IMR-90 (cell line): ENCODE measurements around the gene ZNHIT1. TPM values are rescaled to one million over a fixed set of nuclear protein-coding genes. Genes with fewer than 3 reads are reported as not detected.

Experiments used
- ATAC-seq: fragments of 200-7000 bp; cut with Tn5 transposase; 2 replicates; pipeline ENCODE4 v1.9.1; 2020; ENCODE audit warnings: low read depth, mild to moderate bottlenecking, moderate library complexity
- BruUV-seq: library from RNA; stranded (reverse); fragments of 400-500 nt; replicated peaks from 2 replicates; lab custom pipeline; 2021; lab: Mats Ljungman, UMichigan
- CTCF ChIA-PET: fragments of 300-600 bp; formaldehyde crosslinking; extraction: SDS; loops from one replicate; lab custom pipeline; 2021; ENCODE audit warnings: antibody characterized with exemption; lab: Yijun Ruan, JAX
- POLR2A ChIA-PET: fragments of 300-600 bp; sonication (Branson Sonifier 250); formaldehyde crosslinking; loops from one replicate; lab custom pipeline; 2022; ENCODE audit warnings: antibody characterized with exemption; ENCODE audit not compliant: unreplicated experiment; lab: Charles Lee
- DNase-seq: peaks from one replicate; pipeline ENCODE4 v3.0.0; 2013
- H2AFZ ChIP-seq: replicated peaks from 2 replicates; pipeline ENCODE3; 2013; ENCODE audit warnings: low read length, mild to moderate bottlenecking; ENCODE audit not compliant: poor library complexity
- H2AK5ac ChIP-seq: 2 replicates; pipeline ENCODE4 v1.6.1; 2013; ENCODE audit warnings: low read depth, low read length, inconsistent platforms
- H2AK9ac ChIP-seq: replicated peaks from 2 replicates; pipeline ENCODE3; 2013; ENCODE audit warnings: mild to moderate bottlenecking, low read depth, low read length, moderate library complexity; ENCODE audit not compliant: poor library complexity
- H2BK120ac ChIP-seq: 2 replicates; pipeline ENCODE4 v1.6.1; 2013; ENCODE audit warnings: low read depth, low read length, inconsistent platforms
- H2BK15ac ChIP-seq: 3 replicates; pipeline ENCODE4 v1.6.1; 2013; ENCODE audit warnings: low read depth, low read length, inconsistent platforms
- H2BK20ac ChIP-seq: 2 replicates; pipeline ENCODE4 v1.6.1; 2013; ENCODE audit warnings: low read depth, mild to moderate bottlenecking, inconsistent platforms, low read length, moderate library complexity
- H2BK5ac ChIP-seq: 2 replicates; pipeline ENCODE4 v1.6.1; 2013; ENCODE audit warnings: mild to moderate bottlenecking, low read depth, low read length, inconsistent platforms; ENCODE audit not compliant: poor library complexity, severe bottlenecking
- H3K14ac ChIP-seq: replicated peaks from 2 replicates; pipeline ENCODE4 v1.6.1; 2013; ENCODE audit warnings: low read depth, low read length, inconsistent platforms
- H3K18ac ChIP-seq: 2 replicates; pipeline ENCODE4 v1.6.1; 2013; ENCODE audit warnings: low read depth, low read length, control low read depth
- H3K23ac ChIP-seq: 2 replicates; pipeline ENCODE4 v1.6.1; 2013; ENCODE audit warnings: low read depth, low read length, inconsistent platforms
- H3K27ac ChIP-seq: 2 replicates; pipeline ENCODE4 v1.5.1; 2013; ENCODE audit warnings: mild to moderate bottlenecking, control low read depth, low read length; ENCODE audit not compliant: insufficient read depth
- H3K27me3 ChIP-seq: 2 replicates; pipeline ENCODE4 v1.6.1; 2013; ENCODE audit warnings: low read length; ENCODE audit not compliant: control insufficient read depth, insufficient read depth
- H3K36me3 ChIP-seq: 2 replicates; pipeline ENCODE4 v1.6.1; 2013; ENCODE audit warnings: low read length, mixed read lengths; ENCODE audit not compliant: control insufficient read depth, insufficient read depth
- H3K4ac ChIP-seq: 2 replicates; pipeline ENCODE4 v1.6.1; 2013; ENCODE audit warnings: low read depth, low read length, inconsistent platforms
- H3K4me1 ChIP-seq: 2 replicates; pipeline ENCODE4 v1.6.1; 2013; ENCODE audit warnings: low read length, mixed read lengths; ENCODE audit not compliant: control insufficient read depth, insufficient read depth
- H3K4me2 ChIP-seq: 2 replicates; pipeline ENCODE4 v1.6.1; 2013; ENCODE audit warnings: low read depth, mild to moderate bottlenecking, control low read depth, low read length, moderate library complexity
- H3K4me3 ChIP-seq: 2 replicates; pipeline ENCODE4 v1.5.1; 2013; ENCODE audit warnings: low read depth, mild to moderate bottlenecking, control low read depth, low read length, moderate library complexity; ENCODE audit not compliant: insufficient read depth
- H3K56ac ChIP-seq: 2 replicates; pipeline ENCODE4 v1.6.1; 2013; ENCODE audit warnings: low read length, inconsistent platforms; ENCODE audit not compliant: insufficient read depth; ENCODE audit errors: extremely low read depth
- H3K79me1 ChIP-seq, 2 experiments: 2 replicates each; pipeline ENCODE4 v1.6.1; 2013; ENCODE audit warnings: low read length in 2 of 2, inconsistent platforms in 1 of 2, low read depth in 1 of 2
- H3K9ac ChIP-seq: 2 replicates; pipeline ENCODE4 v1.6.1; 2013; ENCODE audit warnings: low read depth, low read length, control low read depth
- H3K9me1 ChIP-seq: 2 replicates; pipeline ENCODE4 v1.6.1; 2013; ENCODE audit warnings: low read length, inconsistent platforms; ENCODE audit not compliant: insufficient read depth
- H3K9me3 ChIP-seq: 2 replicates; pipeline ENCODE4 v1.6.1; 2013; ENCODE audit warnings: low read length; ENCODE audit not compliant: control insufficient read depth, insufficient read depth
- H4K20me1 ChIP-seq: 2 replicates; pipeline ENCODE4 v1.6.1; 2013; ENCODE audit warnings: low read length, inconsistent platforms; ENCODE audit not compliant: insufficient read depth
- H4K5ac ChIP-seq: 2 replicates; pipeline ENCODE4 v1.6.1; 2013; ENCODE audit warnings: mild to moderate bottlenecking, low read depth, low read length, control low read depth
- H4K8ac ChIP-seq, 2 experiments: 2 replicates each; pipeline ENCODE4 v1.6.1; 2013; ENCODE audit warnings: low read depth in 2 of 2, low read length in 2 of 2, control low read depth in 1 of 2, inconsistent platforms in 1 of 2
- H4K91ac ChIP-seq: 2 replicates; pipeline ENCODE4 v1.6.1; 2013; ENCODE audit warnings: low read depth, low read length, inconsistent platforms; ENCODE audit not compliant: insufficient read depth
- BHLHE40 ChIP-seq: fragments of 150-350 bp; IDR thresholded peaks from 2 replicates; pipeline ENCODE4 v1.6.1; 2016; ENCODE audit warnings: mild to moderate bottlenecking, low read depth, low read length
- CEBPB ChIP-seq: IDR thresholded peaks from 2 replicates; pipeline ENCODE4 v1.6.1; 2012; ENCODE audit warnings: low read depth, low read length, improper control_type of control experiment
- CHD1 ChIP-seq: IDR thresholded peaks from 2 replicates; pipeline ENCODE4 v1.6.1; 2012; ENCODE audit warnings: low read depth, low read length, improper control_type of control experiment
- FOS ChIP-seq: fragments of 150-350 bp; IDR thresholded peaks from 2 replicates; pipeline ENCODE4 v1.6.1; 2016; ENCODE audit warnings: low read depth, low read length
- MAFK ChIP-seq: IDR thresholded peaks from 2 replicates; pipeline ENCODE4 v1.6.1; 2012; ENCODE audit warnings: low read depth, low read length, improper control_type of control experiment
- MAZ ChIP-seq: IDR thresholded peaks from 2 replicates; pipeline ENCODE4 v1.6.1; 2012; ENCODE audit warnings: low read depth, mild to moderate bottlenecking, low read length, improper control_type of control experiment, moderate library complexity, borderline replicate concordance
- MXI1 ChIP-seq: IDR thresholded peaks from 2 replicates; pipeline ENCODE4 v1.6.1; 2012; ENCODE audit warnings: low read depth, mild to moderate bottlenecking, low read length, moderate library complexity, borderline replicate concordance
- NFE2L2 ChIP-seq: fragments of 150-350 bp; IDR thresholded peaks from 2 replicates; pipeline ENCODE4 v1.6.1; 2016; ENCODE audit warnings: low read depth, mild to moderate bottlenecking, low read length
- POLR2A ChIP-seq: IDR thresholded peaks from 2 replicates; pipeline ENCODE4 v1.6.1; 2012; ENCODE audit warnings: mild to moderate bottlenecking, low read depth, low read length
- RAD21 ChIP-seq: IDR thresholded peaks from 2 replicates; pipeline ENCODE4 v1.6.1; 2012; ENCODE audit warnings: low read length, improper control_type of control experiment
- RCOR1 ChIP-seq: IDR thresholded peaks from 2 replicates; pipeline ENCODE4 v1.6.1; 2012; ENCODE audit warnings: mild to moderate bottlenecking, low read length, improper control_type of control experiment; ENCODE audit not compliant: insufficient replicate concordance
- RFX5 ChIP-seq: IDR thresholded peaks from 2 replicates; pipeline ENCODE4 v1.8.0; 2012; ENCODE audit warnings: low read depth, mild to moderate bottlenecking, low read length, moderate library complexity
- SMC3 ChIP-seq: fragments of 150-350 bp; IDR thresholded peaks from 2 replicates; pipeline ENCODE4 v1.6.1; 2016; ENCODE audit warnings: low read depth, mild to moderate bottlenecking, antibody characterized with exemption, low read length, moderate library complexity
- WGBS, 2 experiments: methylation state at CpG; one replicate each; pipeline versions ENCODE4 v1.1.5 to v1.1.7; 2013; ENCODE audit warnings: missing lambda C conversion rate in 2 of 2; ENCODE audit not compliant: insufficient read length in 1 of 2; ENCODE audit errors: extremely low coverage in 2 of 2; 5-methylcytosine and 5-hydroxymethylcytosine counted together
- dilution Hi-C: fragments of 300-500 bp; cut with HindIII; formaldehyde crosslinking; loops from one replicate; pipeline ENCODE4 v1.14.3; 2018; ENCODE audit warnings: low sequenced_read_pairs; ENCODE audit not compliant: unreplicated experiment
- in situ Hi-C: fragments of 300-500 bp; cut with MboI; formaldehyde crosslinking; loops from 3 replicates; pipeline ENCODE4 v1.14.3; 2019; ENCODE audit warnings: low sequenced_read_pairs, inconsistent platforms, mixed read lengths
- intact Hi-C: fragments of 100-400 bp; cut with micrococcal nuclease; formaldehyde crosslinking; loops from 2 replicates; pipeline ENCODE4 v1.10.0; 2022
- polyA plus RNA-seq, 3 experiments: library from polyadenylated mRNA; depleted of rRNA; stranded (reverse); fragments of >200 nt; gene quantifications; 2 replicates each; pipeline ENCODE4 v1.2.3, GENCODE V29; 2012; ENCODE audit warnings: low replicate concordance in 1 of 3
- total RNA-seq: library from RNA; depleted of rRNA; stranded (reverse); fragments of >200 nt; gene quantifications from 2 replicates; pipeline ENCODE4 v1.2.3, GENCODE V29; 2012
- TF ChIP-seq, protein P1 (sequence below): fragments of 150-350 bp; IDR thresholded peaks from 2 replicates; pipeline ENCODE4 v1.6.1; 2017; ENCODE audit warnings: mild to moderate bottlenecking, antibody characterized with exemption, low read length, low read depth
- TF ChIP-seq, protein P2 (sequence below): conservative IDR thresholded peaks from 2 replicates; pipeline ENCODE4 v1.5.1; 2012; ENCODE audit warnings: mild to moderate bottlenecking, low read depth, low read length, improper control_type of control experiment
- TF ChIP-seq, protein P3 (sequence below): fragments of 150-350 bp; IDR thresholded peaks from 2 replicates; pipeline ENCODE4 v1.6.1; 2016; ENCODE audit warnings: low read depth, mild to moderate bottlenecking, low read length, moderate library complexity, borderline replicate concordance

Gene ZNHIT1
- total and polyA plus RNA-seq, 2 of the 4 experiments (the other 2 are of a cell fraction) = 31.7 to 47.1 TPM

DNA sequence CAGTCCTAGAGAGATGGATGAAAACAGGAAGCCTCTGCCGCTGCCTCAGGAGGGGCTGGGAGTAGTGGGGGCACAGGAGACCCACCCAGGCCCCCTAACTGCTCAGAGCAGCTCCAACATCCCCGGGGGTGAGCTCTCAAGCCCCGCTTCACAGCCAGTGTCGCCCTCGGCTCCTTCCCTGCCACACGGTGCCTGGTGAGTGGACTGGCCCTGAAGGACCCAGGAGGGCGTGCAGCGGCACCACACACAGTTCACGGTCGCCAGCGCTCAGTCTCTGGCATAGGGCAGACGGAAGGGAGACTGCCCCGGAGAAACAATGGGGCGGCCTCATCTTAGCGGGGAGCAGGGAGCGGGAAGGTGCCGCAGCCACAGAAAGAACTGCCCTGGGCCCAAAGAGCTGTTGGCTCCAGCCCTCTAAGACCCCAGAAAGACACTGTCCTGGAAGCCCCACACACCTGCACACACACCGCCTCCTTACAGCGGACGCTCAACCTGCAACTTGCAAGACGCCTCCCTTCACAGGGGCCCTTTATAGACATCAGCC lies 18.4 kb downstream of the ZNHIT1 start:
- Histone ChIP-seq H3K4ac (no peak overlapping the region), H2BK20ac (no peak overlapping the region), H3K23ac (no peak overlapping the region), H3K9me3 (no peaks in the 10 kb centered on the region), H4K8ac (no peak overlapping the region), H3K9me1 (no peaks in the 10 kb centered on the region; the same call in 1 of the 2 replicates), H4K5ac (no peak overlapping the region), H2BK5ac (no peak overlapping the region), H3K4me3 (no peak overlapping the region), H3K56ac (no peak overlapping the region), H2AK9ac (no peak overlapping the region), H3K36me3 (peaks cover 35% of the 10 kb centered on the region), H3K27ac (no peak overlapping the region), H3K4me1 (peaks cover 8% of the 10 kb centered on the region), H3K27me3 (no peaks in the 10 kb centered on the region), H3K14ac (no peak overlapping the region), H2BK15ac (no peak overlapping the region), H3K9ac (no peak overlapping the region), H2AFZ (no peak overlapping the region), H3K4me2 (no peak overlapping the region), H3K79me1 (peaks cover 0 to 24% of the 10 kb centered on the region in 2 experiments; a peak in 2 of 4 replicates), H3K18ac (no peak overlapping the region), H4K91ac (no peak overlapping the region), H2BK120ac (no peak overlapping the region), H4K20me1 (peaks cover 12% of the 10 kb centered on the region), H2AK5ac (no peak overlapping the region)
- ChIA-PET POLR2A (no interaction called here), CTCF (no interaction called here)
- DNase-seq = no peak
- dilution Hi-C loops = no loop called here
- intact Hi-C loops = no loop called here
- in situ Hi-C loops = no loop called here
- BruUV-seq = no TSS peak
- TF ChIP-seq CHD1 (no peak), MAFK (no peak), FOS (no peak), SMC3 (no peak), CEBPB (no peak), MXI1 (no peak), NFE2L2 (no peak), MAZ (no peak), RCOR1 (no peak), RFX5 (no peak), BHLHE40 (no peak), POLR2A (no peak), RAD21 (no peak)
- TF ChIP-seq, protein P1, sequence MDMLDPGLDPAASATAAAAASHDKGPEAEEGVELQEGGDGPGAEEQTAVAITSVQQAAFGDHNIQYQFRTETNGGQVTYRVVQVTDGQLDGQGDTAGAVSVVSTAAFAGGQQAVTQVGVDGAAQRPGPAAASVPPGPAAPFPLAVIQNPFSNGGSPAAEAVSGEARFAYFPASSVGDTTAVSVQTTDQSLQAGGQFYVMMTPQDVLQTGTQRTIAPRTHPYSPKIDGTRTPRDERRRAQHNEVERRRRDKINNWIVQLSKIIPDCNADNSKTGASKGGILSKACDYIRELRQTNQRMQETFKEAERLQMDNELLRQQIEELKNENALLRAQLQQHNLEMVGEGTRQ = no peak
- TF ChIP-seq, protein P2, sequence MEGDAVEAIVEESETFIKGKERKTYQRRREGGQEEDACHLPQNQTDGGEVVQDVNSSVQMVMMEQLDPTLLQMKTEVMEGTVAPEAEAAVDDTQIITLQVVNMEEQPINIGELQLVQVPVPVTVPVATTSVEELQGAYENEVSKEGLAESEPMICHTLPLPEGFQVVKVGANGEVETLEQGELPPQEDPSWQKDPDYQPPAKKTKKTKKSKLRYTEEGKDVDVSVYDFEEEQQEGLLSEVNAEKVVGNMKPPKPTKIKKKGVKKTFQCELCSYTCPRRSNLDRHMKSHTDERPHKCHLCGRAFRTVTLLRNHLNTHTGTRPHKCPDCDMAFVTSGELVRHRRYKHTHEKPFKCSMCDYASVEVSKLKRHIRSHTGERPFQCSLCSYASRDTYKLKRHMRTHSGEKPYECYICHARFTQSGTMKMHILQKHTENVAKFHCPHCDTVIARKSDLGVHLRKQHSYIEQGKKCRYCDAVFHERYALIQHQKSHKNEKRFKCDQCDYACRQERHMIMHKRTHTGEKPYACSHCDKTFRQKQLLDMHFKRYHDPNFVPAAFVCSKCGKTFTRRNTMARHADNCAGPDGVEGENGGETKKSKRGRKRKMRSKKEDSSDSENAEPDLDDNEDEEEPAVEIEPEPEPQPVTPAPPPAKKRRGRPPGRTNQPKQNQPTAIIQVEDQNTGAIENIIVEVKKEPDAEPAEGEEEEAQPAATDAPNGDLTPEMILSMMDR = no peak
- TF ChIP-seq, protein P3, sequence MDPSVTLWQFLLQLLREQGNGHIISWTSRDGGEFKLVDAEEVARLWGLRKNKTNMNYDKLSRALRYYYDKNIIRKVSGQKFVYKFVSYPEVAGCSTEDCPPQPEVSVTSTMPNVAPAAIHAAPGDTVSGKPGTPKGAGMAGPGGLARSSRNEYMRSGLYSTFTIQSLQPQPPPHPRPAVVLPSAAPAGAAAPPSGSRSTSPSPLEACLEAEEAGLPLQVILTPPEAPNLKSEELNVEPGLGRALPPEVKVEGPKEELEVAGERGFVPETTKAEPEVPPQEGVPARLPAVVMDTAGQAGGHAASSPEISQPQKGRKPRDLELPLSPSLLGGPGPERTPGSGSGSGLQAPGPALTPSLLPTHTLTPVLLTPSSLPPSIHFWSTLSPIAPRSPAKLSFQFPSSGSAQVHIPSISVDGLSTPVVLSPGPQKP = no peak
- ATAC-seq = no peak
- 93% methylated on average over 11 of the region's 21 CpGs; no CpG with 5 or more reads in 1 of the 2 experiments for WGBS, 2 experiments
